ENCODE data around the gene WEE2.

DNA sequence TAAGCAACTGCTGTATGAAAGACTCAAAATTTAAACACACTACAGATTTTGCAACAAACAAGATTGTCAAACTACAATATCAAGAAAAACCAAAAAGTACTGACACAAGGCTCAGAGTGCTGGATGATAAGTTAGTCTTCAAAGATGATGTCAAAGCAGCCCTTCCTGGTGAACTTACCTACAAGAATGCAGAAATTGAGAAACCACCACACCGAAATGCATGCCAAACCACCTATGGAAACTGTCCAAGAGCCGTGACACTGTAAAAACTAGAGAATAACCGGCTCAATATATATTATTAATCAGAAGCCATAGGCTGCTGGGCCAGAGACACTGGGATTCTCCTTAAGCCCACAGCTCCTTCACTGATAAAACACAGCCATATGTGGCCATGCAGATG, 31.5 kb upstream of the WEE2 start:
- TF ChIP-seq, protein P1, sequence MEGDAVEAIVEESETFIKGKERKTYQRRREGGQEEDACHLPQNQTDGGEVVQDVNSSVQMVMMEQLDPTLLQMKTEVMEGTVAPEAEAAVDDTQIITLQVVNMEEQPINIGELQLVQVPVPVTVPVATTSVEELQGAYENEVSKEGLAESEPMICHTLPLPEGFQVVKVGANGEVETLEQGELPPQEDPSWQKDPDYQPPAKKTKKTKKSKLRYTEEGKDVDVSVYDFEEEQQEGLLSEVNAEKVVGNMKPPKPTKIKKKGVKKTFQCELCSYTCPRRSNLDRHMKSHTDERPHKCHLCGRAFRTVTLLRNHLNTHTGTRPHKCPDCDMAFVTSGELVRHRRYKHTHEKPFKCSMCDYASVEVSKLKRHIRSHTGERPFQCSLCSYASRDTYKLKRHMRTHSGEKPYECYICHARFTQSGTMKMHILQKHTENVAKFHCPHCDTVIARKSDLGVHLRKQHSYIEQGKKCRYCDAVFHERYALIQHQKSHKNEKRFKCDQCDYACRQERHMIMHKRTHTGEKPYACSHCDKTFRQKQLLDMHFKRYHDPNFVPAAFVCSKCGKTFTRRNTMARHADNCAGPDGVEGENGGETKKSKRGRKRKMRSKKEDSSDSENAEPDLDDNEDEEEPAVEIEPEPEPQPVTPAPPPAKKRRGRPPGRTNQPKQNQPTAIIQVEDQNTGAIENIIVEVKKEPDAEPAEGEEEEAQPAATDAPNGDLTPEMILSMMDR (IDR thresholded peaks at IDR 0.05), result no peak
- no peak for TF ChIP-seq POLR2AphosphoS5 (IDR thresholded peaks at IDR 0.05; ENCODE audit: low read depth, low read length)
- no peak for TF ChIP-seq SIN3A (IDR thresholded peaks at IDR 0.05; ENCODE audit: borderline replicate concordance, insufficient read depth, low read depth, low read length)
- TF ChIP-seq REST (IDR thresholded peaks at IDR 0.05; ENCODE audit: insufficient read depth in 1 of 2, low read depth in 2 of 2, low read length in 1 of 2), result no peak
- TF ChIP-seq TCF7L2 (IDR thresholded peaks at IDR 0.05; ENCODE audit: low read depth, low read length), result no peak
